HEK293 (cell line): Measurements from ENCODE around the gene AKAP5.

Experiments used
- CTCF ChIA-PET: fragments of 350-600 bp; formaldehyde crosslinking; extraction: SDS; loops from one replicate; lab custom pipeline; 2021; ENCODE audit warnings: antibody characterized with exemption; lab: Yijun Ruan, JAX
- POLR2A ChIA-PET: fragments of 300-600 bp; formaldehyde crosslinking; extraction: SDS; loops from one replicate; lab custom pipeline; 2020; ENCODE audit warnings: antibody characterized with exemption, inconsistent platforms; lab: Yijun Ruan, JAX
- H3K27ac ChIP-seq: fragments of 200-500 bp; sonication (Bioruptor generic); 2 replicates; pipeline ENCODE4 v1.5.1; 2014; ENCODE audit warnings: low read depth, low read length, control low read depth, inconsistent platforms; ENCODE audit errors: extremely low read depth
- H3K36me3 ChIP-seq, 2 experiments: fragments of 200-500 bp in 1 of 2; sonication (Bioruptor generic) in 1 of 2; 1 replicate in 1 of 2; 2 replicates in 1 of 2; pipeline ENCODE4 v1.5.1; 2014 to 2017; ENCODE audit warnings: inconsistent platforms in 2 of 2, low read length in 2 of 2; ENCODE audit not compliant: control insufficient read depth in 2 of 2, insufficient read depth in 1 of 2
- H3K4me1 ChIP-seq: fragments of 200-500 bp; sonication (Bioruptor generic); 2 replicates; pipeline ENCODE4 v1.5.1; 2014; ENCODE audit warnings: mild to moderate bottlenecking, low read length, inconsistent platforms; ENCODE audit not compliant: control insufficient read depth, insufficient read depth
- H3K4me3 ChIP-seq: 2 replicates; pipeline ENCODE4 v1.5.1; 2011; ENCODE audit warnings: low read depth, mild to moderate bottlenecking, control low read depth, low read length, moderate library complexity
- H3K9me3 ChIP-seq: fragments of 200-500 bp; sonication (Bioruptor generic); 2 replicates; pipeline ENCODE4 v1.5.1; 2014; ENCODE audit warnings: low read depth, low read length, inconsistent platforms; ENCODE audit not compliant: control insufficient read depth, insufficient read depth
- KLF16 ChIP-seq: fragments of 450-650 bp; formaldehyde crosslinking; IDR thresholded peaks from 2 replicates; pipeline ENCODE4 v1.5.1; 2017; ENCODE audit warnings: missing biosample characterization, missing genetic modification characterization
- REST ChIP-seq: fragments of 450-650 bp; formaldehyde crosslinking; IDR thresholded peaks from 2 replicates; pipeline ENCODE4 v1.5.1; 2016; ENCODE audit warnings: missing biosample characterization, missing genetic modification characterization
- SETDB1 ChIP-seq: IDR thresholded peaks from one replicate; pipeline ENCODE4 v1.6.1; 2017; ENCODE audit warnings: mild to moderate bottlenecking, low read length, moderate library complexity, mixed read lengths; ENCODE audit not compliant: insufficient read length
- ZBTB20 ChIP-seq: fragments of 450-650 bp; formaldehyde crosslinking; IDR thresholded peaks from 2 replicates; pipeline ENCODE4 v1.5.1; 2016; ENCODE audit warnings: missing biosample characterization, missing genetic modification characterization
- ZNF121 ChIP-seq: fragments of 450-650 bp; formaldehyde crosslinking; IDR thresholded peaks from 2 replicates; pipeline ENCODE4 v1.5.1; 2016; ENCODE audit warnings: missing biosample characterization, missing genetic modification characterization
- ZNF157 ChIP-seq: fragments of 450-650 bp; formaldehyde crosslinking; IDR thresholded peaks from 2 replicates; pipeline ENCODE4 v1.5.1; 2016; ENCODE audit warnings: missing biosample characterization, missing genetic modification characterization
- ZNF2 ChIP-seq: fragments of 450-650 bp; formaldehyde crosslinking; IDR thresholded peaks from 2 replicates; pipeline ENCODE4 v1.5.1; 2016; ENCODE audit warnings: missing biosample characterization, missing genetic modification characterization
- ZNF223 ChIP-seq: fragments of 450-650 bp; formaldehyde crosslinking; IDR thresholded peaks from 2 replicates; pipeline ENCODE4 v1.5.1; 2016; ENCODE audit warnings: missing biosample characterization, missing genetic modification characterization
- ZNF248 ChIP-seq: fragments of 450-650 bp; formaldehyde crosslinking; IDR thresholded peaks from 2 replicates; pipeline ENCODE4 v1.5.1; 2017; ENCODE audit warnings: missing biosample characterization, missing genetic modification characterization
- ZNF394 ChIP-seq: fragments of 450-650 bp; formaldehyde crosslinking; IDR thresholded peaks from 2 replicates; pipeline ENCODE4 v1.5.1; 2016; ENCODE audit warnings: missing biosample characterization, missing genetic modification characterization, mild to moderate bottlenecking, moderate library complexity, borderline replicate concordance
- ZNF558 ChIP-seq: fragments of 450-650 bp; formaldehyde crosslinking; IDR thresholded peaks from 2 replicates; pipeline ENCODE4 v1.5.1; 2016; ENCODE audit warnings: missing biosample characterization, missing genetic modification characterization
- ZNF677 ChIP-seq: fragments of 450-650 bp; IDR thresholded peaks from 2 replicates; pipeline ENCODE4 v1.5.0; 2018; ENCODE audit warnings: missing biosample characterization, mild to moderate bottlenecking, missing genetic modification characterization, moderate library complexity
- ZNF777 ChIP-seq: fragments of 450-650 bp; formaldehyde crosslinking; IDR thresholded peaks from 2 replicates; pipeline ENCODE4 v1.5.1; 2017; ENCODE audit warnings: missing biosample characterization, missing genetic modification characterization, borderline replicate concordance
- ZNF785 ChIP-seq: fragments of 450-650 bp; formaldehyde crosslinking; IDR thresholded peaks from 2 replicates; pipeline ENCODE4 v1.5.1; 2016; ENCODE audit warnings: missing biosample characterization, missing genetic modification characterization
- TF ChIP-seq, protein P1 (sequence below): fragments of 450-650 bp; formaldehyde crosslinking; conservative IDR thresholded peaks from 2 replicates; pipeline ENCODE4 v1.5.1; 2016; ENCODE audit warnings: low read depth, missing biosample characterization, missing genetic modification characterization
- TF ChIP-seq, protein P2 (sequence below): fragments of 450-650 bp; formaldehyde crosslinking; IDR thresholded peaks from 2 replicates; pipeline ENCODE4 v1.5.1; 2016; ENCODE audit warnings: missing biosample characterization, missing genetic modification characterization
- TF ChIP-seq, protein P3 (sequence below): fragments of 450-650 bp; formaldehyde crosslinking; IDR thresholded peaks from 2 replicates; pipeline ENCODE4 v1.5.1; 2016; ENCODE audit warnings: missing biosample characterization, missing genetic modification characterization, borderline replicate concordance
- TF ChIP-seq, protein P4 (sequence below): fragments of 450-650 bp; formaldehyde crosslinking; IDR thresholded peaks from 2 replicates; pipeline ENCODE4 v1.5.1; 2017; ENCODE audit warnings: missing biosample characterization, missing genetic modification characterization

AKAP5 gene

DNA sequence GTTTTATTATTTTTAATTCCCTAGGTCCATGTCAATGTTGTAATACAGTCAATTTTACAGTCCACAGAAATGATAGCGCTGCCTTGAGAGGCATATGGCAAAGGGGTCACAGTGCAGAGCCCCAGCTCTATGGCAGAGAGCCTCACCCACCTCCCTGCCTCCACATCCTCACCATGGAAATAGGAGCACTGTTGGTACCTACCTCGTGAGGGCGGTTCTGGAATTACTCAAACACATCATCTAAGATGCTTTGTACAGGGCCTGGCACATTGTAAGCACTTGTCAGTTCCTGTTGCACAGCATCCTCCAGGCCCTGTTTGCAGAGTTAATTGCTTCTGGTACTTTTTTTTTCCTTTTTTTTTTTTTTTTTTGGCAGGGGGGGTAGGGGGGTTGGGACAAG is 4.1 kb upstream of the AKAP5 start (continued):
- TF ChIP-seq, protein P1, sequence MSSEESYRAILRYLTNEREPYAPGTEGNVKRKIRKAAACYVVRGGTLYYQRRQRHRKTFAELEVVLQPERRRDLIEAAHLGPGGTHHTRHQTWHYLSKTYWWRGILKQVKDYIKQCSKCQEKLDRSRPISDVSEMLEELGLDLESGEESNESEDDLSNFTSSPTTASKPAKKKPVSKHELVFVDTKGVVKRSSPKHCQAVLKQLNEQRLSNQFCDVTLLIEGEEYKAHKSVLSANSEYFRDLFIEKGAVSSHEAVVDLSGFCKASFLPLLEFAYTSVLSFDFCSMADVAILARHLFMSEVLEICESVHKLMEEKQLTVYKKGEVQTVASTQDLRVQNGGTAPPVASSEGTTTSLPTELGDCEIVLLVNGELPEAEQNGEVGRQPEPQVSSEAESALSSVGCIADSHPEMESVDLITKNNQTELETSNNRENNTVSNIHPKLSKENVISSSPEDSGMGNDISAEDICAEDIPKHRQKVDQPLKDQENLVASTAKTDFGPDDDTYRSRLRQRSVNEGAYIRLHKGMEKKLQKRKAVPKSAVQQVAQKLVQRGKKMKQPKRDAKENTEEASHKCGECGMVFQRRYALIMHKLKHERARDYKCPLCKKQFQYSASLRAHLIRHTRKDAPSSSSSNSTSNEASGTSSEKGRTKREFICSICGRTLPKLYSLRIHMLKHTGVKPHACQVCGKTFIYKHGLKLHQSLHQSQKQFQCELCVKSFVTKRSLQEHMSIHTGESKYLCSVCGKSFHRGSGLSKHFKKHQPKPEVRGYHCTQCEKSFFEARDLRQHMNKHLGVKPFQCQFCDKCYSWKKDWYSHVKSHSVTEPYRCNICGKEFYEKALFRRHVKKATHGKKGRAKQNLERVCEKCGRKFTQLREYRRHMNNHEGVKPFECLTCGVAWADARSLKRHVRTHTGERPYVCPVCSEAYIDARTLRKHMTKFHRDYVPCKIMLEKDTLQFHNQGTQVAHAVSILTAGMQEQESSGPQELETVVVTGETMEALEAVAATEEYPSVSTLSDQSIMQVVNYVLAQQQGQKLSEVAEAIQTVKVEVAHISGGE (tag by site-specific recombination) = no peak
- TF ChIP-seq ZNF157 (tag by site-specific recombination) = no peak
- TF ChIP-seq ZBTB20 = no peak
- TF ChIP-seq KLF16 (tag by site-specific recombination) = no peak
- TF ChIP-seq ZNF2 (tag by site-specific recombination) = no peak
- no peak for TF ChIP-seq REST (tag by site-specific recombination)
- TF ChIP-seq ZNF394 (tag by site-specific recombination) = no peak
- TF ChIP-seq ZNF558 (tag by site-specific recombination) = no peak
- TF ChIP-seq ZNF677 = no peak

DNA sequence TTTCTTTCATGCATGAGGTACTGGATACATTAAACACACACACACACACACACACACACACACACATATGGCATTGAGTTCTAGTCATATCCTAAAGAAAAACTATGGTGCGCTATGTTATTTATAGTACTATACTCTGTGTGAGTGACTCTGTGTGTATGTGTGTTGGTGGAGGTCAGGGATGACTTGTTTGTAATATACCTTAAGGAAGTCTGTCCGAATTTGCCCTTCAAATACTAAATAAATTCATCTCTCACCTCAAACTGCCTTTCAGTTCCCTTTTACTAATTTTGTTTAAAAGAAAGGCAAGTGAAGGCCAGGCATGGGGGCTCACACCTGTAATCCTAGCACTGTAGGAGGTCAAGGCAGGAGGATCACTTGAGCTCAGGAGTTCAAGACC is 2.1 kb upstream of the AKAP5 start:
- no peaks in the 10 kb centered on the region for H3K9me3 ChIP-seq

DNA sequence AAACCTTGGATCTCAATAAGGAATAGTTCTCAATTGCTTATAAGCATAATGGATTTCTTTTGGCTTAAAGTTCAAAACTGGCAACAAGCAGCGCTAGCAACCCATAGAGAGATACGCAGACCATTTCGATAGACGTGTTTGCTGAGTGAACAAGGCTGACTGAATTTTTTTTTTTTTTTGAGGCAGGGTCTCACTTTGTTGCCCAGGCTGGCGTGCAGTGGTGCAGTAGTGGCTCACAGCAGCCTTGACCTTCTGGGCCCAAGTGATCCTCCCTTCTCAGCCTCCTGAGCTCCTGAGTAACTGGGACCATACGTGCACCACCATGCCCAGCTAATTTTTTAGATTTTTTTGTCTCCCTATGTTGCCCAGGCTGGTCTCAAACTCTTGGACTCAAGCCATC is 1.4 kb upstream of the AKAP5 start:
- CTCF ChIA-PET = interaction anchor here (0.7 to 1.7 kb wide), 5 partner anchors 14 to 173 kb away, joined by 3 to 5 read pairs (median 3); no protein-coding TSS in a partner anchor
- H3K9me3 ChIP-seq = no peaks in the 10 kb centered on the region
- POLR2A ChIA-PET = interaction anchor here (0.6 to 1.1 kb wide), 4 partner anchors 40 to 90 kb away, joined by 3 to 5 read pairs (median 3); partner anchors contain the start of genes HSPA2 and MTHFD1
- H3K4me1 ChIP-seq = peaks cover 10% of the 10 kb centered on the region; the same call in 1 of the 2 replicates
- no peak overlapping the region for H3K4me3 ChIP-seq
- H3K27ac ChIP-seq = no peak overlapping the region
- H3K36me3 ChIP-seq = peaks cover 11 to 40% of the 10 kb centered on the region in 2 experiments
- TF ChIP-seq SETDB1 (no peak), ZNF223 (tag by site-specific recombination) (no peak), ZNF121 (0 out of 2 replicates have a peak, but pooled peaks have one; percentile 32), ZNF785 (tag by site-specific recombination) (no peak), ZNF248 (no peak)
- TF ChIP-seq, protein P2, sequence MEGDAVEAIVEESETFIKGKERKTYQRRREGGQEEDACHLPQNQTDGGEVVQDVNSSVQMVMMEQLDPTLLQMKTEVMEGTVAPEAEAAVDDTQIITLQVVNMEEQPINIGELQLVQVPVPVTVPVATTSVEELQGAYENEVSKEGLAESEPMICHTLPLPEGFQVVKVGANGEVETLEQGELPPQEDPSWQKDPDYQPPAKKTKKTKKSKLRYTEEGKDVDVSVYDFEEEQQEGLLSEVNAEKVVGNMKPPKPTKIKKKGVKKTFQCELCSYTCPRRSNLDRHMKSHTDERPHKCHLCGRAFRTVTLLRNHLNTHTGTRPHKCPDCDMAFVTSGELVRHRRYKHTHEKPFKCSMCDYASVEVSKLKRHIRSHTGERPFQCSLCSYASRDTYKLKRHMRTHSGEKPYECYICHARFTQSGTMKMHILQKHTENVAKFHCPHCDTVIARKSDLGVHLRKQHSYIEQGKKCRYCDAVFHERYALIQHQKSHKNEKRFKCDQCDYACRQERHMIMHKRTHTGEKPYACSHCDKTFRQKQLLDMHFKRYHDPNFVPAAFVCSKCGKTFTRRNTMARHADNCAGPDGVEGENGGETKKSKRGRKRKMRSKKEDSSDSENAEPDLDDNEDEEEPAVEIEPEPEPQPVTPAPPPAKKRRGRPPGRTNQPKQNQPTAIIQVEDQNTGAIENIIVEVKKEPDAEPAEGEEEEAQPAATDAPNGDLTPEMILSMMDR (tag by site-specific recombination) = no peak
- TF ChIP-seq, protein P3, sequence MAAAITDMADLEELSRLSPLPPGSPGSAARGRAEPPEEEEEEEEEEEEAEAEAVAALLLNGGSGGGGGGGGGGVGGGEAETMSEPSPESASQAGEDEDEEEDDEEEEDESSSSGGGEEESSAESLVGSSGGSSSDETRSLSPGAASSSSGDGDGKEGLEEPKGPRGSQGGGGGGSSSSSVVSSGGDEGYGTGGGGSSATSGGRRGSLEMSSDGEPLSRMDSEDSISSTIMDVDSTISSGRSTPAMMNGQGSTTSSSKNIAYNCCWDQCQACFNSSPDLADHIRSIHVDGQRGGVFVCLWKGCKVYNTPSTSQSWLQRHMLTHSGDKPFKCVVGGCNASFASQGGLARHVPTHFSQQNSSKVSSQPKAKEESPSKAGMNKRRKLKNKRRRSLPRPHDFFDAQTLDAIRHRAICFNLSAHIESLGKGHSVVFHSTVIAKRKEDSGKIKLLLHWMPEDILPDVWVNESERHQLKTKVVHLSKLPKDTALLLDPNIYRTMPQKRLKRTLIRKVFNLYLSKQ (tag by site-specific recombination) = no peak

More for the DNA sequence above, 2.1 kb upstream of the AKAP5 start:
- CTCF ChIA-PET = interaction anchor here (0.7 to 1.7 kb wide), 4 partner anchors 15 to 149 kb away, joined by 3 to 5 read pairs (median 3); no protein-coding TSS in a partner anchor
- Histone ChIP-seq H3K36me3 (peaks cover 14 to 47% of the 10 kb centered on the region in 2 experiments), H3K27ac (no peak overlapping the region), H3K4me1 (peaks cover 8% of the 10 kb centered on the region; the same call in 1 of the 2 replicates), H3K4me3 (no peak overlapping the region)
- POLR2A ChIA-PET = interaction anchor here (0.6 to 0.7 kb wide), 3 partner anchors 17 to 91 kb away, joined by 3 to 5 read pairs (median 5); partner anchors contain the start of gene HSPA2
- TF ChIP-seq, protein P4, sequence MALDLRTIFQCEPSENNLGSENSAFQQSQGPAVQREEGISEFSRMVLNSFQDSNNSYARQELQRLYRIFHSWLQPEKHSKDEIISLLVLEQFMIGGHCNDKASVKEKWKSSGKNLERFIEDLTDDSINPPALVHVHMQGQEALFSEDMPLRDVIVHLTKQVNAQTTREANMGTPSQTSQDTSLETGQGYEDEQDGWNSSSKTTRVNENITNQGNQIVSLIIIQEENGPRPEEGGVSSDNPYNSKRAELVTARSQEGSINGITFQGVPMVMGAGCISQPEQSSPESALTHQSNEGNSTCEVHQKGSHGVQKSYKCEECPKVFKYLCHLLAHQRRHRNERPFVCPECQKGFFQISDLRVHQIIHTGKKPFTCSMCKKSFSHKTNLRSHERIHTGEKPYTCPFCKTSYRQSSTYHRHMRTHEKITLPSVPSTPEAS (tag by site-specific recombination) = peak; percentile 17; the same call in 1 of the 2 replicates
- no peak for TF ChIP-seq ZNF777
